Nephron progenitor cell (in vitro differentiated cells): ENCODE measurements around the gene CXCR2.

Experiments
- DNase-seq: peaks from one replicate; pipeline ENCODE4 v3.0.0; 2021
- H3K27ac Mint-ChIP-seq: 2 replicates; pipeline ENCODE4 v1.8.0; 2021; ENCODE audit warnings: mild to moderate bottlenecking, moderate library complexity, mixed read lengths
- H3K27me3 Mint-ChIP-seq: 2 replicates; pipeline ENCODE4 v1.8.0; 2021; ENCODE audit warnings: mild to moderate bottlenecking, low read depth, mixed read lengths; ENCODE audit not compliant: poor library complexity
- H3K36me3 Mint-ChIP-seq: 2 replicates; pipeline ENCODE4 v1.8.0; 2021; ENCODE audit warnings: low read depth, mixed read lengths
- H3K4me1 Mint-ChIP-seq: 2 replicates; pipeline ENCODE4 v1.8.0; 2021; ENCODE audit warnings: mixed read lengths
- H3K4me3 Mint-ChIP-seq: 2 replicates; pipeline ENCODE4 v1.8.0; 2021; ENCODE audit warnings: mild to moderate bottlenecking, moderate library complexity, mixed read lengths
- H3K9me3 Mint-ChIP-seq: 2 replicates; pipeline ENCODE4 v1.8.0; 2021; ENCODE audit warnings: mild to moderate bottlenecking, moderate library complexity, mixed read lengths
- CTCF ChIP-seq: fragments of 200-600 bp; sonication (generic); IDR thresholded peaks from 2 replicates; pipeline ENCODE4 v1.5.0; 2021; ENCODE audit warnings: antibody characterized with exemption

CXCR2 gene

GRCh38 chr2:218125626-218126080, at the start of gene CXCR2:
Gene CXCR2, plus strand, starts transcription at chr2:218126028. Its CDS starts 8,774 bp downstream, at chr2:218134802.
- no peak for TF ChIP-seq CTCF
- Mint-ChIP-seq H3K36me3 (peaks cover 5% of the 10 kb centered on the region), H3K4me3 (no peak within 1 kb of the TSS), H3K27ac (peak within 1 kb of the TSS; percentile 3), H3K27me3 (peaks cover 7% of the 10 kb centered on the region), H3K9me3 (peaks cover 31% of the 10 kb centered on the region), H3K4me1 (peaks cover 12% of the 10 kb centered on the region)
- no peak for DNase-seq

- H3K4me1 Mint-ChIP-seq: peaks cover 5% of the 10 kb centered on the region
- TF ChIP-seq CTCF: no peak
- no peaks in the 10 kb centered on the region for H3K36me3 Mint-ChIP-seq
- no peak overlapping the region for H3K27ac Mint-ChIP-seq
- no peak for DNase-seq
- H3K4me3 Mint-ChIP-seq: no peak overlapping the region
- H3K27me3 Mint-ChIP-seq: peaks cover 24% of the 10 kb centered on the region
- no peaks in the 10 kb centered on the region for H3K9me3 Mint-ChIP-seq
These were observed 48.2 kb upstream of the CXCR2 start for GRCh38 chr2:218077464-218078216.

GRCh38 chr2:218079943-218080913, 45.6 kb upstream of the CXCR2 start:
- DNase-seq: no peak
- H3K4me1 Mint-ChIP-seq: peaks cover 5% of the 10 kb centered on the region
- H3K9me3 Mint-ChIP-seq: peaks cover 6% of the 10 kb centered on the region
- H3K27ac Mint-ChIP-seq: no peak overlapping the region
- peaks cover 17% of the 10 kb centered on the region for H3K27me3 Mint-ChIP-seq
- H3K4me3 Mint-ChIP-seq: no peak overlapping the region
- TF ChIP-seq CTCF: no peak
- H3K36me3 Mint-ChIP-seq: no peaks in the 10 kb centered on the region

GRCh38 chr2:218081063-218081462, 44.8 kb upstream of the CXCR2 start:
- peaks cover 5% of the 10 kb centered on the region for H3K4me1 Mint-ChIP-seq
- no peak for DNase-seq
- peaks cover 14% of the 10 kb centered on the region for H3K9me3 Mint-ChIP-seq
- no peak overlapping the region for H3K4me3 Mint-ChIP-seq
- TF ChIP-seq CTCF: no peak
- H3K27ac Mint-ChIP-seq: no peak overlapping the region
- no peaks in the 10 kb centered on the region for H3K36me3 Mint-ChIP-seq
- peaks cover 18% of the 10 kb centered on the region for H3K27me3 Mint-ChIP-seq

- TF ChIP-seq CTCF: no peak
- peaks cover 5% of the 10 kb centered on the region for H3K4me1 Mint-ChIP-seq
- H3K27me3 Mint-ChIP-seq: peaks cover 18% of the 10 kb centered on the region
- peaks cover 21% of the 10 kb centered on the region for H3K9me3 Mint-ChIP-seq
- H3K36me3 Mint-ChIP-seq: no peaks in the 10 kb centered on the region
- peak overlapping the region; percentile 20 for H3K27ac Mint-ChIP-seq
- no peak for DNase-seq
- no peak overlapping the region for H3K4me3 Mint-ChIP-seq
These were observed 44.1 kb upstream of the CXCR2 start for GRCh38 chr2:218081695-218082094.
